OCI-LY7 (cell line): ENCODE measurements around the gene NDUFA8.

Experiments
- CTCF ChIP-seq: fragments of 200-600 bp; sonication (generic); conservative IDR thresholded peaks from 2 replicates; pipeline ENCODE4 v1.5.1; 2014; ENCODE audit warnings: mild to moderate bottlenecking, antibody characterized with exemption, low read length, moderate library complexity, mixed read lengths
- EZH2phosphoT487 ChIP-seq: fragments of 200-600 bp; sonication (generic); IDR thresholded peaks from 2 replicates; pipeline ENCODE4 v1.6.1; 2018; ENCODE audit warnings: low read depth, borderline replicate concordance, mild to moderate bottlenecking, mixed run types, antibody characterized with exemption, low read length, moderate library complexity, mixed read lengths

- TF ChIP-seq CTCF = no peak
- no peak for TF ChIP-seq EZH2phosphoT487
These were observed 61.8 kb downstream of the NDUFA8 start for GRCh38 chr9:122097679-122098315.
